ENCODE results near the gene UGT3A2.

DNA sequence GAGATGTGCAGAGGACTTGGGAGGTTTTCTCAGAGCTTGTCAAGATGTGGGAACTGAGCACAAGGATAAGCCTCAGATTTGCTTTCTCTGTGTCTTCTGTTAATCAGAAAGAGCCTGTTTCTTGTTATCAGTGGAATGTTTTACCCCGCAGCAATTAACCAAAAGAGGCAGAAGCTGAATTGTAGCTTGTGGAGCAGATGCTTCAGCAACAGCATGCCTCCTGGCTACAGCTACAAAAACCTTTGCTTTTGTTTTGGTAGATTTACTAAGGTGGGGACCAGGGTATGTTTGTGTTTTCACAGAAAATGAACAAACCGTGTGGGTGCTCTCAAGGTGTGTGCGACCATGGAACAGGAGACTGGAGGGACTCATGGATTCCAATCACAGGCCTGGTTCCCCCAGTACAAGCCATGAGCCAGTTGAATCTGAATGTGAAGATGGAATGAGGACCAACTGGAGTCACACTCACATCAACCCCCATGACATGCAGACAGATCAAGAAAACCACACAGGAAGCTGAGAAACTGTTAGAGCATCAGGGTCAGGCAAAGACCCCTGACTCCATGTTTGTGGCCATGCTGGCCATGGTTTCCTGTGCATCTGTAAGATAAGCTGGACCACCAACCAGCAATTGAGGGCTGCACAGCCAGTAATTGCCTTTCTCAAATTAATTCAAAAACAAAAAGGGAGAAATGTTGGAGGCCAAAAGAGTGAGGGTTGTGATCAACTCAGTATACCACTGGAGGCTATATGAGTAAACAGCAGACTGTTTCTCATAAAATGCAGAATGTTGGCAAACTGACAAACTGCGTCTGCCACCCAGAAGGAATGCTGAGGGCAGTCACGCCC is 6.9 kb downstream of the UGT3A2 start:
- TF ChIP-seq, protein P1, sequence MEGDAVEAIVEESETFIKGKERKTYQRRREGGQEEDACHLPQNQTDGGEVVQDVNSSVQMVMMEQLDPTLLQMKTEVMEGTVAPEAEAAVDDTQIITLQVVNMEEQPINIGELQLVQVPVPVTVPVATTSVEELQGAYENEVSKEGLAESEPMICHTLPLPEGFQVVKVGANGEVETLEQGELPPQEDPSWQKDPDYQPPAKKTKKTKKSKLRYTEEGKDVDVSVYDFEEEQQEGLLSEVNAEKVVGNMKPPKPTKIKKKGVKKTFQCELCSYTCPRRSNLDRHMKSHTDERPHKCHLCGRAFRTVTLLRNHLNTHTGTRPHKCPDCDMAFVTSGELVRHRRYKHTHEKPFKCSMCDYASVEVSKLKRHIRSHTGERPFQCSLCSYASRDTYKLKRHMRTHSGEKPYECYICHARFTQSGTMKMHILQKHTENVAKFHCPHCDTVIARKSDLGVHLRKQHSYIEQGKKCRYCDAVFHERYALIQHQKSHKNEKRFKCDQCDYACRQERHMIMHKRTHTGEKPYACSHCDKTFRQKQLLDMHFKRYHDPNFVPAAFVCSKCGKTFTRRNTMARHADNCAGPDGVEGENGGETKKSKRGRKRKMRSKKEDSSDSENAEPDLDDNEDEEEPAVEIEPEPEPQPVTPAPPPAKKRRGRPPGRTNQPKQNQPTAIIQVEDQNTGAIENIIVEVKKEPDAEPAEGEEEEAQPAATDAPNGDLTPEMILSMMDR (IDR thresholded peaks at IDR 0.05; ENCODE audit: insufficient read depth, low read length, poor library complexity, severe bottlenecking) = no peak
- no peak for TF ChIP-seq EZH2phosphoT487 (conservative IDR thresholded peaks at IDR 0.05; ENCODE audit: low read length)
